Measurements from ENCODE around the gene EPB41L3.
A peak's percentile ranks its signal among the peaks of the same experiment; 100 is the strongest.

The EPB41L3 gene

GRCh38 chr18:5451871-5452270, 91.9 kb downstream of the EPB41L3 start:
- DNase-seq (ENCODE audit: low read depth) = no peak

- DNase-seq (ENCODE audit: low read depth) = no peak
These were observed 92.6 kb downstream of the EPB41L3 start for GRCh38 chr18:5451150-5451549.

GRCh38 chr18:5449858-5450509, 93.8 kb downstream of the EPB41L3 start:
- no peak for DNase-seq (ENCODE audit: low read depth)

GRCh38 chr18:5447442-5447841, 96.4 kb downstream of the EPB41L3 start:
- DNase-seq (ENCODE audit: low read depth) = no peak

- no peak for DNase-seq (ENCODE audit: low read depth)
These were observed 99.0 kb downstream of the EPB41L3 start for GRCh38 chr18:5444847-5445246.

- no peak for DNase-seq (ENCODE audit: low read depth)
These were observed 99.5 kb downstream of the EPB41L3 start for GRCh38 chr18:5444269-5444668.

- no peak for DNase-seq (ENCODE audit: low read depth)
These were observed 103.7 kb downstream of the EPB41L3 start for GRCh38 chr18:5439986-5440696.

- no peak for DNase-seq (ENCODE audit: low read depth)
These were observed 109.4 kb downstream of the EPB41L3 start for GRCh38 chr18:5434425-5434824.

GRCh38 chr18:5431836-5432575, 111.8 kb downstream of the EPB41L3 start:
- no peak for DNase-seq (ENCODE audit: low read depth)

GRCh38 chr18:5430131-5430530, 113.7 kb downstream of the EPB41L3 start:
- no peak for DNase-seq (ENCODE audit: low read depth)

- no peak for DNase-seq (ENCODE audit: low read depth)
These were observed 114.1 kb downstream of the EPB41L3 start for GRCh38 chr18:5429681-5430080.

GRCh38 chr18:5425721-5426120, 118.1 kb downstream of the EPB41L3 start:
- DNase-seq (ENCODE audit: low read depth) = no peak

GRCh38 chr18:5424903-5425664, 118.7 kb downstream of the EPB41L3 start:
- peak; percentile 29 for DNase-seq (ENCODE audit: low read depth)

- no peak for DNase-seq (ENCODE audit: low read depth)
These were observed 121.2 kb downstream of the EPB41L3 start for GRCh38 chr18:5422626-5423025.

- DNase-seq (ENCODE audit: low read depth) = no peak
These were observed 121.8 kb downstream of the EPB41L3 start for GRCh38 chr18:5421981-5422380.

GRCh38 chr18:5420906-5421305, 122.9 kb downstream of the EPB41L3 start:
- DNase-seq (ENCODE audit: low read depth) = no peak

- DNase-seq (ENCODE audit: low read depth) = no peak
These were observed 124.2 kb downstream of the EPB41L3 start for GRCh38 chr18:5419601-5420000.

- DNase-seq (ENCODE audit: low read depth) = no peak
These were observed 124.8 kb downstream of the EPB41L3 start for GRCh38 chr18:5419030-5419429.

GRCh38 chr18:5417342-5417741, 126.5 kb downstream of the EPB41L3 start:
- no peak for DNase-seq (ENCODE audit: low read depth)

- DNase-seq (ENCODE audit: low read depth) = no peak
These were observed 127.7 kb downstream of the EPB41L3 start for GRCh38 chr18:5416112-5416511.

- DNase-seq (ENCODE audit: low read depth) = no peak
These were observed 128.1 kb downstream of the EPB41L3 start for GRCh38 chr18:5415665-5416064.

- DNase-seq (ENCODE audit: low read depth) = no peak
These were observed 128.8 kb downstream of the EPB41L3 start for GRCh38 chr18:5415031-5415430.
